HepG2 (cell line): ENCODE results near the gene TFPI2. TPM values are rescaled to one million over a fixed set of nuclear protein-coding genes. Genes with fewer than 3 reads are reported as not detected.

Experiments
- ATAC-seq: fragments of 200-7000 bp; cut with Tn5 transposase; 3 replicates; pipeline ENCODE4 v1.9.1; 2020; ENCODE audit warnings: mild to moderate bottlenecking, moderate library complexity
- BruUV-seq: library from RNA; stranded (reverse); fragments of 400-500 nt; replicated peaks from 2 replicates; lab custom pipeline; 2021; lab: Mats Ljungman, UMichigan
- CTCF ChIA-PET: fragments of 300-600 bp; formaldehyde crosslinking; extraction: SDS; loops from one replicate; lab custom pipeline; 2021; ENCODE audit warnings: low total read pairs, inconsistent platforms, low intra/inter-chr PET ratio; lab: Yijun Ruan, JAX
- POLR2A ChIA-PET: fragments of 350-600 bp; sonication (Branson Sonifier 250); formaldehyde crosslinking; loops from one replicate; lab custom pipeline; 2020; ENCODE audit warnings: antibody characterized with exemption, inconsistent platforms; lab: Yijun Ruan, JAX
- DNase-seq: peaks from one replicate; pipeline ENCODE4 v3.0.0-alpha.2; 2015; ENCODE audit warnings: low spot score
- FAIRE-seq: peaks from 3 replicates; lab custom pipeline; 2011; peaks lifted over from hg19 to GRCh38; lab: Jason Lieb, UNC
- H2AFZ ChIP-seq: one replicate; pipeline ENCODE4 v1.6.1; 2011; ENCODE audit warnings: low read length, inconsistent platforms
- H3K27ac ChIP-seq: fragments of 300-600 bp; 3 replicates; pipeline ENCODE4 v1.8.0; 2011; ENCODE audit warnings: mixed run types, mild to moderate bottlenecking, mixed read lengths, low read length, inconsistent platforms; ENCODE audit not compliant: insufficient read depth; ENCODE audit errors: extremely low read length
- H3K27me3 ChIP-seq, 2 experiments: fragments of 200-600 bp in 1 of 2; 2 replicates in 1 of 2; 3 replicates in 1 of 2; pipeline versions ENCODE4 v1.6.0 to v1.8.0; 2011; ENCODE audit warnings: low read length in 2 of 2, mild to moderate bottlenecking in 2 of 2, moderate library complexity in 2 of 2, inconsistent platforms in 1 of 2; ENCODE audit not compliant: insufficient read depth in 2 of 2, control insufficient read depth in 1 of 2
- H3K36me3 ChIP-seq, 2 experiments: fragments of 200-600 bp in 1 of 2; replicated peaks in 1 of 2; 2 replicates in 1 of 2; 3 replicates in 1 of 2; pipeline versions ENCODE4 v1.5.1 to v1.8.0; 2011; ENCODE audit warnings: low read length in 2 of 2, inconsistent platforms in 1 of 2; ENCODE audit not compliant: insufficient read depth in 2 of 2, control insufficient read depth in 1 of 2
- H3K4me1 ChIP-seq: 2 replicates; pipeline ENCODE4 v1.5.1; 2012; ENCODE audit warnings: low read length, inconsistent platforms; ENCODE audit not compliant: insufficient read depth
- H3K4me2 ChIP-seq: 2 replicates; pipeline ENCODE4 v1.6.0; 2011; ENCODE audit warnings: low read depth, low read length, inconsistent platforms
- H3K4me3 ChIP-seq, 3 experiments: fragments of 200-600 bp in 1 of 3; sonication (generic), shearing (Covaris generic) in 1 of 3; replicated peaks in 1 of 3; 2 replicates each; pipeline ENCODE4 v1.5.1; 2011 to 2016; ENCODE audit warnings: low read length in 3 of 3, inconsistent platforms in 2 of 3, low read depth in 2 of 3, mild to moderate bottlenecking in 2 of 3, control low read depth in 1 of 3, mixed read lengths in 1 of 3; ENCODE audit not compliant: insufficient read depth in 1 of 3
- H3K79me2 ChIP-seq: one replicate; pipeline ENCODE4 v1.6.1; 2011; ENCODE audit warnings: low read length, inconsistent platforms; ENCODE audit not compliant: insufficient read depth
- H3K9ac ChIP-seq: 2 replicates; pipeline ENCODE4 v1.6.0; 2011; ENCODE audit warnings: mild to moderate bottlenecking, low read depth, low read length, inconsistent platforms; ENCODE audit not compliant: insufficient read depth
- H3K9me3 ChIP-seq: 2 replicates; pipeline ENCODE4 v1.5.1; 2012; ENCODE audit warnings: mild to moderate bottlenecking, low read length
- H4K20me1 ChIP-seq: 2 replicates; pipeline ENCODE4 v1.6.0; 2011; ENCODE audit warnings: inconsistent platforms, mild to moderate bottlenecking, low read length, moderate library complexity; ENCODE audit not compliant: insufficient read depth
- BCL6 ChIP-seq: IDR thresholded peaks from 2 replicates; pipeline ENCODE4 v1.6.1; 2016; ENCODE audit warnings: missing genetic modification reagents, missing compliant biosample characterization
- CTCF ChIP-seq: sonication (generic); formaldehyde crosslinking; IDR thresholded peaks from 2 replicates; pipeline ENCODE4 v1.5.0; 2020; ENCODE audit warnings: mild to moderate bottlenecking, missing genetic modification reagents, moderate library complexity
- GLI4 ChIP-seq: sonication (generic); formaldehyde crosslinking; IDR thresholded peaks from 2 replicates; pipeline ENCODE4 v1.5.1; 2020; ENCODE audit warnings: missing genetic modification reagents, mild to moderate bottlenecking, moderate library complexity, borderline replicate concordance
- NFATC3 ChIP-seq: sonication (generic); formaldehyde crosslinking; IDR thresholded peaks from 2 replicates; pipeline ENCODE4 v1.5.1; 2020; ENCODE audit warnings: mild to moderate bottlenecking, missing genetic modification reagents
- NFYC ChIP-seq: IDR thresholded peaks from 2 replicates; pipeline ENCODE4 v1.6.1; 2016; ENCODE audit warnings: missing genetic modification reagents, missing compliant biosample characterization
- PRPF4 ChIP-seq: fragments of 200-400 bp; formaldehyde crosslinking; IDR thresholded peaks from 2 replicates; pipeline ENCODE4 v1.6.1; 2016; ENCODE audit warnings: low read length, low read depth; ENCODE audit not compliant: poor library complexity, severe bottlenecking
- TEF ChIP-seq: sonication (generic); formaldehyde crosslinking; IDR thresholded peaks from 2 replicates; pipeline ENCODE4 v1.5.0; 2020; ENCODE audit warnings: missing genetic modification reagents
- TFAP4 ChIP-seq: sonication (generic); IDR thresholded peaks from 2 replicates; pipeline ENCODE4 v1.6.1; 2016; ENCODE audit warnings: low read depth, borderline replicate concordance
- ZNF607 ChIP-seq: sonication (generic); formaldehyde crosslinking; IDR thresholded peaks from 2 replicates; pipeline ENCODE4 v1.5.1; 2020; ENCODE audit warnings: missing genetic modification reagents, mild to moderate bottlenecking, borderline replicate concordance
- ZNF704 ChIP-seq: sonication (generic); formaldehyde crosslinking; IDR thresholded peaks from 2 replicates; pipeline ENCODE4 v1.8.1; 2023; ENCODE audit warnings: mild to moderate bottlenecking, inconsistent platforms, moderate library complexity, missing genetic modification reagents, borderline replicate concordance
- ZNF775 ChIP-seq: sonication (generic); formaldehyde crosslinking; IDR thresholded peaks from 2 replicates; pipeline ENCODE4 v1.4.0; 2020; ENCODE audit warnings: missing genetic modification reagents, mild to moderate bottlenecking, moderate library complexity, borderline replicate concordance
- ZSCAN9 ChIP-seq: IDR thresholded peaks from 2 replicates; pipeline ENCODE4 v1.6.1; 2016; ENCODE audit warnings: borderline replicate concordance
- WGBS: methylation state at CpG from one replicate; pipeline ENCODE4 v1.1.6; 2017; ENCODE audit warnings: low lambda C conversion rate; 5-methylcytosine and 5-hydroxymethylcytosine counted together
- in situ Hi-C: cut with HindIII; loops from 2 replicates; pipeline ENCODE4 v1.10.0; 2017; ENCODE audit warnings: low pct_unique_long_range_greater_than_20kb; ENCODE audit not compliant: extremely low pct_ligation_motif_present
- intact Hi-C: fragments of 100-400 bp; cut with micrococcal nuclease; formaldehyde crosslinking; loops from one replicate; pipeline ENCODE4 v1.10.0; 2022; ENCODE audit not compliant: unreplicated experiment
- polyA plus RNA-seq, 8 experiments: library from polyadenylated mRNA; depleted of rRNA in 3 of 8; stranded (reverse) in 7 of 8; unstranded in 1 of 8; fragments of >200 nt; fragmentation: Illumina TruSeq in 4 of 8; extraction: Trizol in 4 of 8; gene quantifications; 2 replicates each; pipeline versions ENCODE4 v1.2.1 to v1.2.3, GENCODE V29; 2011 to 2016; ENCODE audit warnings: low read depth in 4 of 8, missing spikeins in 1 of 8, mixed read lengths in 1 of 8; ENCODE audit not compliant: insufficient read depth in 1 of 8
- total RNA-seq, 5 experiments: library from RNA; depleted of rRNA; stranded (reverse); fragments of >200 nt; fragmentation: Illumina TruSeq; extraction: Trizol; gene quantifications; 2 replicates each; pipeline ENCODE4 v1.2.3, GENCODE V29; 2016; ENCODE audit warnings: low read depth in 1 of 5

The TFPI2 gene
- total and polyA plus RNA-seq, 2 of the 13 experiments (the other 11 are each of a cell fraction or from before 2014, with no cell fraction given): 0.16 to 0.22 TPM

- peak; percentile 27; the same call in 1 of the 2 replicates for TF ChIP-seq CTCF (CRISPR knock-in tag)
Measured at GRCh38 chr7:93921607-93922566, 31.3 kb upstream of the TFPI2 start, which contains the start of gene GNG11 (continued).

- H3K9me3 ChIP-seq: no peaks in the 10 kb centered on the region
- H3K4me2 ChIP-seq: no peak overlapping the region
- no peaks in the 10 kb centered on the region for H3K4me1 ChIP-seq
- peaks cover 5 to 16% of the 10 kb centered on the region in 2 experiments; a peak in 4 of 5 replicates for H3K27me3 ChIP-seq
- H2AFZ ChIP-seq: no peak overlapping the region
- H3K4me3 ChIP-seq: 0 out of 6 replicates have a peak overlapping the region, but pooled peaks of 1 of the 3 experiments have one; percentile 56
- intact Hi-C loops: no loop called here
- ATAC-seq (no peak), DNase-seq (no peak), FAIRE-seq (no peak)
- WGBS: 64% methylated on average over 8 of the region's 8 CpGs
- no peaks in the 10 kb centered on the region for H4K20me1 ChIP-seq
- BruUV-seq: no TSS peak
- in situ Hi-C loops: no loop called here
- no peaks in the 10 kb centered on the region for H3K79me2 ChIP-seq
- TF ChIP-seq TFAP4 (no peak), ZNF607 (no peak), PRPF4 (no peak), BCL6 (CRISPR knock-in tag) (no peak), ZNF704 (CRISPR knock-in tag) (no peak), NFYC (CRISPR knock-in tag) (no peak), GLI4 (no peak), ZNF775 (CRISPR knock-in tag) (no peak), NFATC3 (no peak), ZSCAN9 (no peak), TEF (CRISPR knock-in tag) (no peak)
- no peak overlapping the region for H3K27ac ChIP-seq
- CTCF ChIA-PET: no interaction called here
- POLR2A ChIA-PET: no interaction called here
- H3K36me3 ChIP-seq: no peaks in the 10 kb centered on the region
- H3K9ac ChIP-seq: no peak overlapping the region
Measured at GRCh38 chr7:93921186-93921585, 30.6 kb upstream of the TFPI2 start.
